K562 (cell line): ENCODE data around the gene GRK4. TPM values are rescaled to one million over a fixed set of nuclear protein-coding genes. Genes with fewer than 3 reads are reported as not detected.
A peak's percentile ranks its signal among the peaks of the same experiment; 100 is the strongest.

Source experiments
- BRCA1 ChIP-seq, 2 experiments: fragments of 450-650 bp in 1 of 2; sonication (generic) in 1 of 2; formaldehyde crosslinking in 1 of 2; IDR thresholded peaks; 2 replicates each; pipeline versions ENCODE4 v1.5.0 to v1.6.1; 2017 to 2020; ENCODE audit warnings: mild to moderate bottlenecking in 1 of 2, missing genetic modification reagents in 1 of 2
- CBX3 ChIP-seq, 2 experiments: IDR thresholded peaks; 1 replicate in 1 of 2; 2 replicates in 1 of 2; pipeline ENCODE4 v1.6.1; 2012; ENCODE audit warnings: inconsistent platforms in 2 of 2, low read length in 2 of 2, borderline replicate concordance in 1 of 2, control low read depth in 1 of 2
- CEBPZ ChIP-seq: fragments of 150-350 bp; IDR thresholded peaks from 2 replicates; pipeline ENCODE4 v1.6.1; 2014; ENCODE audit warnings: low read depth, mild to moderate bottlenecking, low read length, borderline replicate concordance
- ELF2 ChIP-seq: fragments of 250-450 bp; sonication (Bioruptor Pico); IDR thresholded peaks from 2 replicates; pipeline ENCODE4 v1.5.0; 2021; ENCODE audit warnings: mild to moderate bottlenecking
- ESRRA ChIP-seq: fragments of 450-650 bp; IDR thresholded peaks from 2 replicates; pipeline ENCODE4 v1.6.1; 2014; ENCODE audit warnings: low read depth, mild to moderate bottlenecking, moderate library complexity, borderline replicate concordance
- MCM5 ChIP-seq: fragments of 450-650 bp; IDR thresholded peaks from 2 replicates; pipeline ENCODE4 v1.6.1; 2016; ENCODE audit warnings: low read depth
- MXD1 ChIP-seq: fragments of 250-450 bp; sonication (Bioruptor Pico); IDR thresholded peaks from 2 replicates; pipeline ENCODE4 v1.8.0; 2021; ENCODE audit warnings: borderline replicate concordance, mild to moderate bottlenecking, moderate library complexity; ENCODE audit not compliant: poor library complexity, severe bottlenecking
- NCOR1 ChIP-seq: fragments of 450-650 bp; IDR thresholded peaks from 2 replicates; pipeline ENCODE4 v1.6.1; 2016; ENCODE audit warnings: mild to moderate bottlenecking, moderate library complexity
- NFE2 ChIP-seq: IDR thresholded peaks from 2 replicates; pipeline ENCODE4 v1.6.1; 2014; ENCODE audit warnings: antibody characterized with exemption, low read depth
- NFXL1 ChIP-seq: fragments of 450-650 bp; formaldehyde crosslinking; IDR thresholded peaks from 2 replicates; pipeline ENCODE4 v1.4.0; 2021; ENCODE audit warnings: mild to moderate bottlenecking
- POLR2AphosphoS5 ChIP-seq: IDR thresholded peaks from 2 replicates; pipeline ENCODE4 v1.6.1; 2011; ENCODE audit warnings: mild to moderate bottlenecking, low read depth, low read length, moderate library complexity; ENCODE audit not compliant: control insufficient read depth, insufficient read depth
- PTRF ChIP-seq: fragments of 450-650 bp; IDR thresholded peaks from 2 replicates; pipeline ENCODE4 v1.6.1; 2016; ENCODE audit warnings: mild to moderate bottlenecking, missing genetic modification characterization, missing compliant biosample characterization
- SIRT6 ChIP-seq: IDR thresholded peaks from one replicate; pipeline ENCODE4 v1.6.1; 2012; ENCODE audit warnings: low read depth, mild to moderate bottlenecking, control low read depth, inconsistent platforms, low read length, moderate library complexity
- SMARCE1 ChIP-seq: fragments of 450-650 bp; IDR thresholded peaks from 2 replicates; pipeline ENCODE4 v1.7.1; 2016; ENCODE audit warnings: mild to moderate bottlenecking
- TBP ChIP-seq: optimal IDR thresholded peaks from 2 replicates; pipeline ENCODE3; 2011; ENCODE audit warnings: low read depth, low read length, improper control_type of control experiment
- WHSC1 ChIP-seq: IDR thresholded peaks from one replicate; pipeline ENCODE4 v1.6.1; 2012; ENCODE audit warnings: low read length, control low read depth, inconsistent platforms
- ZBTB1 ChIP-seq: sonication (generic); formaldehyde crosslinking; IDR thresholded peaks from 2 replicates; pipeline ENCODE4 v1.8.1; 2023; ENCODE audit warnings: missing genetic modification reagents, low read depth, mild to moderate bottlenecking, borderline replicate concordance
- ZNF311 ChIP-seq: fragments of 250-450 bp; sonication (Bioruptor Pico); IDR thresholded peaks from 2 replicates; pipeline ENCODE4 v1.4.0; 2020; ENCODE audit warnings: mild to moderate bottlenecking, moderate library complexity
- ZNF41 ChIP-seq: fragments of 250-450 bp; sonication (Bioruptor Pico); conservative IDR thresholded peaks from 2 replicates; pipeline ENCODE4 v1.4.0; 2020; ENCODE audit warnings: mild to moderate bottlenecking
- ZNF589 ChIP-seq: fragments of 200-800 bp; sonication (Bioruptor generic); IDR thresholded peaks from 2 replicates; pipeline ENCODE4 v1.6.1; 2016; ENCODE audit warnings: low read depth, missing genetic modification characterization, missing compliant biosample characterization
- ZNF639 ChIP-seq, 2 experiments: fragments of 200-800 bp in 1 of 2; sonication (Bioruptor generic) in 1 of 2; sonication (generic) in 1 of 2; formaldehyde crosslinking in 1 of 2; IDR thresholded peaks in 1 of 2; conservative IDR thresholded peaks in 1 of 2; 2 replicates each; pipeline versions ENCODE4 v1.5.0 to v1.6.1; 2016 to 2020; ENCODE audit warnings: missing compliant biosample characterization in 1 of 2, missing genetic modification characterization in 1 of 2, missing genetic modification reagents in 1 of 2
- polyA plus RNA-seq, 8 experiments: library from polyadenylated mRNA; depleted of rRNA in 4 of 8; stranded (reverse) in 5 of 8; unstranded in 3 of 8; fragments of >200 nt; fragmentation: Nextera tagmentation in 2 of 8; fragmentation: Illumina TruSeq in 1 of 8; extraction: Ambion mirVana in 2 of 8; extraction: Trizol in 1 of 8; gene quantifications; 2 replicates each; pipeline versions ENCODE4 v1.2.1 to v1.2.3, GENCODE V29; 2011 to 2014; ENCODE audit warnings: inconsistent platforms in 1 of 8, missing spikeins in 1 of 8
- total RNA-seq, 7 experiments: library from RNA; depleted of rRNA in 6 of 7; stranded (reverse); fragments of >200 nt in 6 of 7; fragmentation: Illumina TruSeq in 2 of 7; extraction: Trizol in 2 of 7; gene quantifications; 2 replicates each; pipeline versions ENCODE4 v1.2.1 to v1.2.3, GENCODE V29; 2011 to 2021; ENCODE audit warnings: low replicate concordance in 1 of 7
- TF ChIP-seq, protein P1 (sequence below): sonication (generic); formaldehyde crosslinking; IDR thresholded peaks from 2 replicates; pipeline ENCODE4 v1.8.0; 2023; ENCODE audit warnings: mild to moderate bottlenecking, missing genetic modification reagents

The GRK4 gene
- total and polyA plus RNA-seq, 9 of the 15 experiments (the other 6 are each of a cell fraction or from before 2014, with no cell fraction given): 1.1 to 4.8 (median 2.6) TPM

DNA sequence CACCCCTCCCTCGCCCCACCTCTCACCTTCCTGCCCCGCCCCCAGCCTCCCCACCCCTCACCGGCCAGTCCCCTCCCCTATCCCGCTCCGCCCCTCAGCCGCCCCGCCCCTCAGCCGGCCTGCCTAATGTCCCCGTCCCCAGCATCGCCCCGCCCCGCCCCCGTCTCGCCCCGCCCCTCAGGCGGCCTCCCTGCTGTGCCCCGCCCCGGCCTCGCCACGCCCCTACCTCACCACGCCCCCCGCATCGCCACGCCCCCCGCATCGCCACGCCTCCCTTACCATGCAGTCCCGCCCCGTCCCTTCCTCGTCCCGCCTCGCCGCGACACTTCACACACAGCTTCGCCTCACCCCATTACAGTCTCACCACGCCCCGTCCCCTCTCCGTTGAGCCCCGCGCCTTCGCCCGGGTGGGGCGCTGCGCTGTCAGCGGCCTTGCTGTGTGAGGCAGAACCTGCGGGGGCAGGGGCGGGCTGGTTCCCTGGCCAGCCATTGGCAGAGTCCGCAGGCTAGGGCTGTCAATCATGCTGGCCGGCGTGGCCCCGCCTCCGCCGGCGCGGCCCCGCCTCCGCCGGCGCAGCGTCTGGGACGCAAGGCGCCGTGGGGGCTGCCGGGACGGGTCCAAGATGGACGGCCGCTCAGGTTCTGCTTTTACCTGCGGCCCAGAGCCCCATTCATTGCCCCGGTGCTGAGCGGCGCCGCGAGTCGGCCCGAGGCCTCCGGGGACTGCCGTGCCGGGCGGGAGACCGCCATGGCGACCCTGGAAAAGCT, 110.9 kb downstream of the GRK4 start, which contains the start of the genes HTT and HTT-AS (continued):
- TF ChIP-seq CEBPZ: no peak
- TF ChIP-seq, protein P1, sequence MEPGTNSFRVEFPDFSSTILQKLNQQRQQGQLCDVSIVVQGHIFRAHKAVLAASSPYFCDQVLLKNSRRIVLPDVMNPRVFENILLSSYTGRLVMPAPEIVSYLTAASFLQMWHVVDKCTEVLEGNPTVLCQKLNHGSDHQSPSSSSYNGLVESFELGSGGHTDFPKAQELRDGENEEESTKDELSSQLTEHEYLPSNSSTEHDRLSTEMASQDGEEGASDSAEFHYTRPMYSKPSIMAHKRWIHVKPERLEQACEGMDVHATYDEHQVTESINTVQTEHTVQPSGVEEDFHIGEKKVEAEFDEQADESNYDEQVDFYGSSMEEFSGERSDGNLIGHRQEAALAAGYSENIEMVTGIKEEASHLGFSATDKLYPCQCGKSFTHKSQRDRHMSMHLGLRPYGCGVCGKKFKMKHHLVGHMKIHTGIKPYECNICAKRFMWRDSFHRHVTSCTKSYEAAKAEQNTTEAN (CRISPR knock-in tag): no peak
- TF ChIP-seq ZNF311: no peak
- TF ChIP-seq CBX3 (IDR thresholded peaks at IDR 0.05; ENCODE audit: borderline replicate concordance in 1 of 2, low read length in 2 of 2): no peak
- no peak for TF ChIP-seq ZNF639 (CRISPR knock-in tag; conservative IDR thresholded peaks at IDR 0.05 in 1 of 2, IDR thresholded peaks at IDR 0.05 in 1 of 2)
- TF ChIP-seq ZBTB1 (CRISPR knock-in tag): no peak; the same call in 1 of the 2 replicates
- TF ChIP-seq WHSC1: no peak
- no peak for TF ChIP-seq ZNF41 (CRISPR knock-in tag)
- TF ChIP-seq MCM5: no peak
- no peak for TF ChIP-seq SIRT6
- no peak for TF ChIP-seq BRCA1 (IDR thresholded peaks at IDR 0.05)
- no peak for TF ChIP-seq BRCA1 (CRISPR knock-in tag; IDR thresholded peaks at IDR 0.05)
- TF ChIP-seq ZNF589 (CRISPR knock-in tag): no peak
- no peak for TF ChIP-seq ESRRA
- no peak for TF ChIP-seq NCOR1
- peak; percentile 51 for TF ChIP-seq TBP
- TF ChIP-seq POLR2AphosphoS5: peak; percentile 63
- no peak for TF ChIP-seq PTRF (tag)
- TF ChIP-seq ELF2 (CRISPR knock-in tag): no peak
- no peak for TF ChIP-seq NFXL1 (CRISPR knock-in tag)
- TF ChIP-seq SMARCE1: no peak
- TF ChIP-seq MXD1 (CRISPR knock-in tag): no peak
- TF ChIP-seq NFE2: no peak
